ENCODE data around the gene ZNF607.
"Not testable (repeated sequence)": the region's sequence is repeated elsewhere in the genome, so short reads cannot be mapped to it uniquely, and the experiment has no call there.

Gene ZNF607

GRCh38 chr19:37719111-37719926 is at the start of gene ZNF607:
TSS of gene ZNF607 (minus strand) at chr19:37719761. CDS start at chr19:37711618, 8,143 bp downstream.
- DNase-seq (ENCODE audit: low spot score): peak; percentile 97

GRCh38 chr19:37763488-37763887 is 43.9 kb upstream of the ZNF607 start:
- DNase-seq (ENCODE audit: low spot score): no peak

DNA sequence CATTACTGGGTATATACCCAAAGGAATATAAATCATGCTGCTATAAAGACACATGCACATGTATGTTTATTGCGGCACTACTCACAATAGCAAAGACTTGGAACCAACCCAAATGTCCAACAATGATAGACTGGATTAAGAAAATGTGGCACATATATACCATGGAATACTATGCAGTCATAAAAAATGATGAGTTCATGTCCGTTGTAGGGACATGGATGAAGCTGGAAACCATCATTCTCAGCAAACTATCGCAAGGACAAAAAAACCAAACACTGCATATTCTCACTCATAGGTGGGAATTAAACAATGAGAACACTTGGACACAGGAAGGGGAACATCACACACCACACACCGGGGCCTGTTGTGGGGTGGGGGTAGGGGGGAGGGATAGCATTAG is 38.1 kb upstream of the ZNF607 start:
- DNase-seq (ENCODE audit: low spot score): not testable (repeated sequence)

GRCh38 chr19:37738371-37738770 is 18.8 kb upstream of the ZNF607 start:
- no peak for DNase-seq (ENCODE audit: low spot score)

DNA sequence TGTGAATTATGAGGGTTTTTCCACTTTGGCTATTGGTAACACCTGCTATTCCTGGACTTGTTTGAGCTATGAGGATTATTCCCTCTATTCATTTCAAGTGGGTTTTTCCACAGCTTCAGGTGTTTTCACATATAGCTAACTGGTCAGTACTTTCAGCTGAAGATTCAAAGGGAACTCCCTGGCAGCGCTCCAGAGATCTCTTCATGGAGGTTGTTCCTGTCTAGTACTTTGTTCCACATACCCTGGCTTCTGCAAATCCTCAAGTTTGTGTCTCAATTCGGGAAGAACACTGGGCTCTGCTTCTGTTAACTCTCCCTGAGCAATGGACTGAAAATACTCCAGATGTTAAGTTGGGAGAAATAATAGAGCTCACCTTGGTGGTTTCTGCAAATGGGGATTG is 5.6 kb upstream of the ZNF607 start:
- no peak for DNase-seq (ENCODE audit: low spot score)

GRCh38 chr19:37719927-37720265 is 335 bp upstream of the ZNF607 start:
- no peak for DNase-seq (ENCODE audit: low spot score)

- no peak for DNase-seq (ENCODE audit: low spot score)
Observed at GRCh38 chr19:37718304-37718703, 1.3 kb downstream of the ZNF607 start.

DNA sequence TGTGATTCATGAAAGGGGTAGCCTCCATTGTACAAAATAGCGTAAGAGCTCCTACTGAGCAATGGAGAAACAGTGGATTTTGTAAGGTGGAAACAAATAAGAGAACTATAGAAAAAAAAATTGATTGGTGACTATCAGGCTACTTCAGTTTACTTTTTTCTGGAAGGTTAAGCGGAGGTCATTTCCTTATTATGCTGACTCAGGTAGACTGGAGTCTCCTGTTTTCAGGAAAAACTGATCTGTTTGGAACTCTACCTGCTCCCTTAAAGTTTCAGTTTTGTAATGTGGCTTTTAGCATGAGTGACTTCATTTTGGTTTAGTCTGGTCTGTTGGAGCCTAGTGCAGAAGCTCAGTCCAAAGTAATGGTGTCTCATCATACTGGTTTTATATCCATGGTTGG is 3.4 kb downstream of the ZNF607 start:
- no peak for DNase-seq (ENCODE audit: low spot score)

GRCh38 chr19:37706052-37706605 is 13.4 kb downstream of the ZNF607 start:
- DNase-seq (ENCODE audit: low spot score): no peak

- no peak for DNase-seq (ENCODE audit: low spot score)
Observed at GRCh38 chr19:37699057-37699456, 20.5 kb downstream of the ZNF607 start.

- no peak for DNase-seq (ENCODE audit: low spot score)
Observed at GRCh38 chr19:37698216-37698615, 21.3 kb downstream of the ZNF607 start.

DNA sequence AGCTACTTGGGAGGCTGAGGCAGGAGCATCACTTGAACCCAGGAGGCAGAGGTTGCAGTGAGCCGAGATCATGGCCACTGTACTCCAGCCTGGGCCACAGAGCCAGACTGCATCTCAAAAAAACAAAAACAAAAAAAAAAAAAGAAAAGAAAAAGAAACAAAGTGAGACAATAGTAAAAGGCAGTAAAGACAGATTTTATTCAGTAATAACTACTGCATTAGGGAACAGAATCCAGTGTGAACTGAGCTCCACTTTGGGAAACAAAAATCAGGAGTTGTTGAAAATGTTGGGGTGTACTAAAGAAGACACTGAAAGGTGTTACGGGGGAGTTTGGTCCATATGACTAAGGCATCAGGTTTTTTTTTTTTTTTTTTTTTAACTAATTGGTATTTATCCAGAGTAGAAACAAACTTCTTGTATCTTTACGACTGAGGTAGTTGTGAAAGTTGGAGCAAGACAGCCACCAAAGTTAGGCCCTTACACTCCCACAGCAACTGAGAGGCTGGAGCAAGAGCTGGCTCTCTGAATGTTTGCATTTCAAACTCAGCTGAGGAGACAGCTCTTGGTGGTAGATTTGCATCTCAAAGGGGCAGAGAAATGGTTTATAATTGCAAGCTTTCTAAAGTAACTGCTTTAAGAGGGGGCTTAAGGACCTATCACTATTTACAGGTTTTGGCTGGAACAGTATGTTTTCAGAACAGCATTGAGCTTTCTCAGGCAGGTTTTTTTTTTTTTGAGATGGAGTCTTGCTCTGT is 24.2 kb downstream of the ZNF607 start:
- DNase-seq (ENCODE audit: low spot score): no peak

- DNase-seq (ENCODE audit: low spot score): no peak
Observed at GRCh38 chr19:37692956-37693620, 26.5 kb downstream of the ZNF607 start.

GRCh38 chr19:37691881-37692504 is 27.6 kb downstream of the ZNF607 start:
- peak; percentile 46 for DNase-seq (ENCODE audit: low spot score)

- no peak for DNase-seq (ENCODE audit: low spot score)
Observed at GRCh38 chr19:37683520-37683919, 36.0 kb downstream of the ZNF607 start.

- DNase-seq (ENCODE audit: low spot score): no peak
Observed at GRCh38 chr19:37669450-37669914, 50.1 kb downstream of the ZNF607 start.

DNA sequence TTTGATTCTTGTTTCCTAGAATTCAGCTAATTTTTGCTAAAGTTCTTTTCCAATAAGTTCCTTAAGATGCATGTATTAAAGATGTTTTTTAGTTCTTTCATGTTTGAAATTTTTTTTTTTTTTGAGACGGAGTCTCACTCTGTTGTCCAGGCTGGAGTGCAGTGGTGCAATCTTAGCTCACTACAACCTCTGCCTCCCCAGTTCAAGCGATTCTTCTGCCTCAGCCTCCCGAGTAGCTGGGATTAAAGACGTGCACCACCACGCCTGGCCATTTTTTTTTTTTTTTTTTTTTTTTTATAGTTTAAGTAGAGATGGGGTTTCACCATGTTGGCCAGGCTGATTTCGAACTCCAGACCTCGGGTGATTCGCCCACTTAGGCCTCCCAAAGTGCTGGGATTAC is 62.4 kb downstream of the ZNF607 start:
- DNase-seq (ENCODE audit: low spot score): not testable (repeated sequence)

- DNase-seq (ENCODE audit: low spot score): peak; percentile 66
Observed at GRCh38 chr19:37655689-37656371, 63.7 kb downstream of the ZNF607 start.

DNA sequence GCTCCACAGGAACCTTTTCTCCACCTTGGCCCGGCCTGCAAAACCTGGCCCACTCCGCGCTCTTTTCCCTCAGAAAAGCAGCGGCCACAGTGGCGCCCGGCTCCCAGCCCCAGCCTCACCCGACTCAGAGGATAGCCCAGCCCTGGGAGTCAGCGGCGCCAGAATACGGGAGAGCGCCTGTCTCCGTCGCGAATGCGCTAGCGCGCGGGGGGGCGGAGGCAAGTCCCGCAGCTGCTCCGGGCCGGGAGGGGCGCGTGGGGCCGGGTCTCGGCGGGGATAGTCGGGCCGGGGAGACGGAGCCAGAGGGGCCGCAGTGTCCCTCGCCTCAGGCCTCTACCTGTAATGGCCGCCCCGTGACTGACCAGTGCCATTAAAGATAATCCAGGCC is 64.3 kb downstream of the ZNF607 start, which contains the start of gene ZFP30:
ZFP30 (minus strand) TSS at position 165 of the 388 bp plus-strand sequence. CDS start 7,643 bp downstream, outside the sequence.
- peak; percentile 73 for DNase-seq (ENCODE audit: low spot score)

GRCh38 chr19:37654629-37655300 is 64.8 kb downstream of the ZNF607 start:
- DNase-seq (ENCODE audit: low spot score): peak; percentile 41

DNA sequence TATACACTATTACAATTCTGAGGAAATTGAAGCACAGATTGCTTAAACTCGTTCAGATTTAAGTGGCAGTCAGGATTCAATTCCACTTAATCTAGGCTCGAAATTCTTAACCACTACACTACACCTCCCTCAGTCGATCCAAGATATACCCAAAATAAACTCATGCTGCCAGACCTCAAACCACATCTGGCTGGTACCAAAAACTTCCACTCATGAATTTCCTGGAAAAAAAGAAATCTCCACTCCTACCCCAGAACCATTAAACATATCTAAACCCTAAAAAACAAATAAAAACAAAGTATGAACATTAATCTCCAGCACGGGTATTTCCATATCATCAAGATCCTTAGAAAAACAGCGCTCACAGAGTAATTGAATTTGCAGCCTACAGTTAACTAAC is 65.4 kb downstream of the ZNF607 start:
- no peak for DNase-seq (ENCODE audit: low spot score)
